Subcutaneous abdominal adipose tissue (tissue), 5 donors: ENCODE measurements around the gene TMCO5A.

Experiments used
- H3K27ac ChIP-seq: one replicate; pipeline ENCODE4 v1.7.0; 2013; ENCODE audit warnings: low read depth, mild to moderate bottlenecking, inconsistent platforms, low read length, moderate library complexity
- H3K27me3 ChIP-seq, 5 donors: one replicate each; pipeline ENCODE4 v1.7.0; 2013; ENCODE audit warnings: low read length in 5 of 5, inconsistent platforms in 1 of 5; ENCODE audit not compliant: control insufficient read depth in 5 of 5, insufficient read depth in 4 of 5
- H3K36me3 ChIP-seq, 5 donors: one replicate each; pipeline ENCODE4 v1.7.0; 2013; ENCODE audit warnings: low read length in 5 of 5; ENCODE audit not compliant: control insufficient read depth in 5 of 5, insufficient read depth in 5 of 5
- H3K4me1 ChIP-seq, 5 donors: one replicate each; pipeline ENCODE4 v1.7.0; 2013; ENCODE audit warnings: low read length in 5 of 5, mild to moderate bottlenecking in 3 of 5, moderate library complexity in 1 of 5; ENCODE audit not compliant: control insufficient read depth in 5 of 5, insufficient read depth in 5 of 5
- H3K4me3 ChIP-seq, 5 donors: one replicate each; pipeline ENCODE4 v1.7.0; 2013; ENCODE audit warnings: low read length in 5 of 5, low read depth in 1 of 5
- H3K9ac ChIP-seq, 5 donors: one replicate each; pipeline ENCODE4 v1.7.0; 2013; ENCODE audit warnings: low read length in 5 of 5, mild to moderate bottlenecking in 4 of 5, moderate library complexity in 3 of 5
- H3K9me3 ChIP-seq, 5 donors: one replicate each; pipeline ENCODE4 v1.7.0; 2013; ENCODE audit warnings: low read length in 5 of 5; ENCODE audit not compliant: control insufficient read depth in 5 of 5
- donor health status: healthy.
- donor health status: healthy.
- donor health status: healthy.
- donor health status: healthy.
- donor health status: healthy.

The TMCO5A gene

DNA sequence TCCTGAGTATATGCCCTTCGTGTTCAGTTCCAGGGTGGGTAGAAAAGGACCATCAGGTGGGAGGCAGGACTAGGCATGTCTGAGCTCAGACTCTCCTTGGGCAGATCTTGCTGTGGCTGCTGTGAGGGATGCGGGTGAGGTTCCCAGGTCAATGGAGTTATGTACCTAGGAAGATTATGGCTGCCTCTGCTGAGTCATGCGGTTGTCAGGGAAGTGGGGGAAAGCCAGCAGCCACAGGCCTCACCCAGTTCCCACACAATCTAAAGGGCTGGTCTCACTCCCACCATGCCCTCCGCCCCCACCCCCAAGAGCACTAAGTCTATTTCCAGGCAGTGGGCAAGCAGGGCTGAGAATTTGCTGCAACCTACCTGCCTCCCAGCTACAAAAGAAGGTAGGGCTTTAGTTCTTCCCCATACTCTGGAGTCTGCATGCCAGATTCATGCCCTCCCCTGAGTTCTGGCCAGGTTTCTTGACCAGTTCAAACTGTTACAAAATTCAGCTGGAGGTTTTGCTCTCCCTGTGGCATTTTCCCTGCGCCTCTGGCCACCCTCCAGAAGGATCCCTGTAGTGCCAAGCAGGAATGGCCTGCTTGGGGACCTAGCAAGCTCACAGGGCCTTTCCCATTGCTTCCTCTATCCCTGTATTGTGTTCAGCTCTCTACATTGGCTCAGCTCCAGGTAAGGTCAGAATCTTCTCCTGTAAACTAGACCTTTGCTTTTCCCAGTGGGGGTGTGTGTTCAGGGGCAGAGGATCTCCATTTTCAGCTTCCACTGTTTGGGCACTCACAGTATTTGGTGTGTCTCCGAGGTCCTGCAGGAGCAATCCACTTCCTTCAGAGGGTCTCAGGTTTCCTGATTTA is 12.7 kb upstream of the TMCO5A start:
- Histone ChIP-seq H3K27me3 (no peaks in the 10 kb centered on the region), H3K4me3 (no peak overlapping the region), H3K9ac (no peak overlapping the region), H3K4me1 (peaks cover 0 to 2% (median 0%) of the 10 kb centered on the region in 5 donors), H3K36me3 (no peaks in the 10 kb centered on the region), H3K27ac (no peak overlapping the region), H3K9me3 (no peaks in the 10 kb centered on the region)

- Histone ChIP-seq H3K9me3 (no peaks in the 10 kb centered on the region), H3K27me3 (no peaks in the 10 kb centered on the region), H3K27ac (no peak overlapping the region), H3K4me3 (no peak overlapping the region), H3K9ac (no peak overlapping the region), H3K36me3 (no peaks in the 10 kb centered on the region), H3K4me1 (peaks cover 0 to 2% (median 0%) of the 10 kb centered on the region in 5 donors)
Measured at GRCh38 chr15:37926136-37926535, 8.3 kb upstream of the TMCO5A start.

DNA sequence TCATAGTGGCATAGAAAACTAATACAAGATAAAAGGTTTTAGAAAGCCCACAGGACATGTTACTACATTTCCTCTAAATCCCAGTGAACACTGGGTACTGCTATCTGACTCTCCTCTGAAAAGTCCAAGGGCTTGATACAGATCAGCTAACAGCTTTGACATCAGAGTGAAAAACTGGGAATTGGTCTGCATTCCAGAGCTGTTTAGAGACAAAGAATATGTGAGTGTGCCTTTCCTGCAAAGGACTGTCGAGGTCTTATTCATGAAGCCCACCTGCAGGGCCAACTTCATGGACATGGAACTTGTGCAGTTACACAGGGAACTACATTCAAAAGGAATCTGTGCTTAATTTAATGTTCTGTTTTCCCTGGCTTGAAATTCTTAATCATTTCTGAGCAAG is 5.2 kb upstream of the TMCO5A start:
- Histone ChIP-seq H3K36me3 (no peaks in the 10 kb centered on the region), H3K9ac (no peak overlapping the region), H3K9me3 (no peaks in the 10 kb centered on the region), H3K27ac (no peak overlapping the region), H3K4me1 (no peaks in the 10 kb centered on the region), H3K4me3 (no peak overlapping the region), H3K27me3 (peaks cover 0 to 2% (median 0%) of the 10 kb centered on the region in 5 donors)

- no peak overlapping the region for H3K9ac ChIP-seq
- H3K9me3 ChIP-seq: no peaks in the 10 kb centered on the region
- H3K27me3 ChIP-seq: peaks cover 0 to 2% (median 0%) of the 10 kb centered on the region in 5 donors
- H3K4me3 ChIP-seq: no peak overlapping the region
- H3K27ac ChIP-seq: no peak overlapping the region
- no peaks in the 10 kb centered on the region for H3K4me1 ChIP-seq
- H3K36me3 ChIP-seq: no peaks in the 10 kb centered on the region
Measured at GRCh38 chr15:37931321-37931720, 3.1 kb upstream of the TMCO5A start.

DNA sequence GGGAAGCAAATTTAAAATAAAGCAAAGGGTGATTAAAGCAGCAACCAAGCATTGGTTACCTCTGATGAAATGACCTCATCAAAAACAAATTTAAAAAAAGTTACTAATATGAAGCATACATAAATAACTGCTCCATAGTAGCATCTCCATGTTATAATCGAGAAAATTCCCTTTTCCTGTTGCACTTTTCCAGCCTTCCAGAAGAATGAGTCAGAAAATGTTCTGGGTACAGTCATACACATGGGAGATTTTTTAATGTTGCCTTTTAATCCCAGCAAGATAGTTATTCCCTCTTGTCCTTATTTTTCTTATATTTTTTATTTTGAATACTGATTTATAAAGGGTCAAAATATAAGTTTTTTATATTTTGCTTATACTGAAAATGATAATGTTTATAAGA is 2.6 kb upstream of the TMCO5A start:
- Histone ChIP-seq H3K9me3 (no peaks in the 10 kb centered on the region), H3K9ac (no peak overlapping the region), H3K4me3 (no peak overlapping the region), H3K27ac (no peak overlapping the region), H3K4me1 (no peaks in the 10 kb centered on the region), H3K27me3 (peaks cover 0 to 2% (median 0%) of the 10 kb centered on the region in 5 donors), H3K36me3 (no peaks in the 10 kb centered on the region)

DNA sequence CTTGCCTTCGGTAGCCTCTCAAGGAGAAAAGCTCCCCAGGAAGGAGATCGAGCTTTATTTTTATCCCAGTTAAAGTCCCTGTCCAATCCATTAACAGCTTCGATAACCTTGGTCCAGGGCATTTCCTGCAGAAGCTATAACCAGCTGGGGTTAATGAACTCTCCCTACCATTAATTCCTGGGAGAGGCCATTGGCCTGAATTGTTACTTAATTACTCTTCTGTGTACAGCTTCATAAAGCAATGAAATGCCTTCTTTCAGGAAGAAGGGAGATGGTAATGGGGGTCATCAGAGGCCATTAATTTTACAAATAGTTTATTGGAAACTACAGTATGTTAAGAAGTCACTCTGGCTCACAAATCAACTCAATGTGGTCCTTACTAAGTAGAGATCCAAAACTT is 1.9 kb upstream of the TMCO5A start:
- no peaks in the 10 kb centered on the region for H3K9me3 ChIP-seq
- no peak overlapping the region for H3K9ac ChIP-seq
- H3K4me3 ChIP-seq: no peak overlapping the region
- H3K4me1 ChIP-seq: no peaks in the 10 kb centered on the region
- no peaks in the 10 kb centered on the region for H3K36me3 ChIP-seq
- H3K27ac ChIP-seq: no peak overlapping the region
- peaks cover 0 to 2% (median 0%) of the 10 kb centered on the region in 5 donors for H3K27me3 ChIP-seq

- Histone ChIP-seq H3K9me3 (no peaks in the 10 kb centered on the region), H3K36me3 (no peaks in the 10 kb centered on the region), H3K27me3 (peaks cover 0 to 2% (median 0%) of the 10 kb centered on the region in 5 donors), H3K4me1 (no peaks in the 10 kb centered on the region), H3K9ac (no peak overlapping the region), H3K27ac (no peak overlapping the region), H3K4me3 (no peak overlapping the region)
Measured at GRCh38 chr15:37933666-37934065, 774 bp upstream of the TMCO5A start.

DNA sequence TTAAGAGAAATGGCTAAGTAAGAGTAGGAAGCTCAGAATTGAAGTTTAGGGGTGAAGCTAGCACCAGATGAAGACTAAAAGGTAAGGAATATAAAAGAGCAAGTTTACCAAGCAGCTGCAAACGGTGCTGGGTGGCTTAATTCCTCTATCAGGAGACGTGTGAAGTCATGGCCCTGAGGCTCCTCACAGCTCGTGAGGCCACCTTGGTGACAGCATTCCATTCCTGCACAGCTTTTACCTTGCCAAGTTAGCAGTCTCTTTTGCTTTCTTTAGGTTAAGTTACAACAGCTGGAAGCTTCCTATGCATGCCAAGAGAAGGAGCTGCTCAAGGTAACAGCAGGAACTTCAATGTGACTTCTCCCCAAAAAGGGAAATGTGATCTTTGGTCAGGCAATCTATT is 6.4 kb downstream of the TMCO5A start:
- Histone ChIP-seq H3K27ac (no peak overlapping the region), H3K9ac (no peak overlapping the region), H3K27me3 (no peaks in the 10 kb centered on the region), H3K4me1 (no peaks in the 10 kb centered on the region), H3K4me3 (no peak overlapping the region), H3K36me3 (no peaks in the 10 kb centered on the region), H3K9me3 (no peaks in the 10 kb centered on the region)

DNA sequence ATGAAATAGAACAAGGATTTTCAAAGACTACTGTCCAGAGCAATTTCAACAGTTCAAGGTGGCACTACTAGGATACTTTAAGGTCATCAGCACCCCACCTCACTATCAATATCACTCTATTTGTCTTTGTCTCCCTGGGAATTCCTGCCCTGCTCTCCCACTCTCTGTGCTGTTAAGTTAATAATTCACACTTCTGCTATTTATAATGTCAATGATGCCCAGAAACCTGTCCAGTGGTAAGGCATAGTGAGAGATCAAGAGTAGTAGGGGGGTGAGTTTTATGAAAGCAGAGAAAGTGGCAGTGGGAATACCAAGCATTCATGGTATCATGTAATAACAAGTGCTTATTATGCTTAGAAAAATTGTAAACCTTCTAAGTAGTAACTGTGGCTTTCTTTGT is 7.3 kb downstream of the TMCO5A start:
- no peak overlapping the region for H3K27ac ChIP-seq
- no peaks in the 10 kb centered on the region for H3K9me3 ChIP-seq
- H3K27me3 ChIP-seq: no peaks in the 10 kb centered on the region
- H3K4me1 ChIP-seq: no peaks in the 10 kb centered on the region
- H3K4me3 ChIP-seq: no peak overlapping the region
- no peak overlapping the region for H3K9ac ChIP-seq
- no peaks in the 10 kb centered on the region for H3K36me3 ChIP-seq

DNA sequence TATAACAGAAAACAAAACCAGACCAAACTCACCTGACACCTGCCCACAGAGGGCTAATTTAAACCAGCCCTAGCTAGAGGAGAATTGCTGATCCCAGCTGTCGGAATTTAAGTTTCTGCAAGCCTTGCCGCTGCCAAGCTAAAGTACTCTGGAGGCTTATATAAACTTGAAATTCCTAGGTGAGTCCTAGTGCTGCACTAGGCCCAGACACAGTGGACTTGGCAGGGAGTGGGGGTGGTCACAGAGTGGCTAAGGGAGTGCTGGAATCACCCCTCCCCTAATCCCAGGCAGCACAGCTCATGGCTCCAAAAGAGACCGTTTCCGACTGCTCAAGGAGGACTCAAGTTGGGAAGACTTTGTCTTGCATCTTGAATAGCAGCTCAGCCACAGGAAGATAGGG is 17.6 kb downstream of the TMCO5A start:
- Histone ChIP-seq H3K4me3 (no peak overlapping the region), H3K27ac (no peak overlapping the region), H3K9me3 (peaks cover 0 to 3% (median 0%) of the 10 kb centered on the region in 5 donors), H3K27me3 (peaks cover 0 to 2% (median 0%) of the 10 kb centered on the region in 5 donors), H3K4me1 (no peaks in the 10 kb centered on the region), H3K9ac (no peak overlapping the region), H3K36me3 (no peaks in the 10 kb centered on the region)
